ENCODE results near the gene LNPEP. TPM values are rescaled to one million over a fixed set of nuclear protein-coding genes. Genes with fewer than 3 reads are reported as not detected.

LNPEP gene
- 30.7 to 47.7 TPM (median 31.4 TPM) in 3 replicates for total RNA-seq
- long read RNA-seq, full-length matches to known transcripts, result 12 of 16 reads
- long read RNA-seq, partial matches to known transcripts, result 2 of 16 reads
- long read RNA-seq, other reads (novel, unspliced or antisense), result 2 of 16 reads

DNA sequence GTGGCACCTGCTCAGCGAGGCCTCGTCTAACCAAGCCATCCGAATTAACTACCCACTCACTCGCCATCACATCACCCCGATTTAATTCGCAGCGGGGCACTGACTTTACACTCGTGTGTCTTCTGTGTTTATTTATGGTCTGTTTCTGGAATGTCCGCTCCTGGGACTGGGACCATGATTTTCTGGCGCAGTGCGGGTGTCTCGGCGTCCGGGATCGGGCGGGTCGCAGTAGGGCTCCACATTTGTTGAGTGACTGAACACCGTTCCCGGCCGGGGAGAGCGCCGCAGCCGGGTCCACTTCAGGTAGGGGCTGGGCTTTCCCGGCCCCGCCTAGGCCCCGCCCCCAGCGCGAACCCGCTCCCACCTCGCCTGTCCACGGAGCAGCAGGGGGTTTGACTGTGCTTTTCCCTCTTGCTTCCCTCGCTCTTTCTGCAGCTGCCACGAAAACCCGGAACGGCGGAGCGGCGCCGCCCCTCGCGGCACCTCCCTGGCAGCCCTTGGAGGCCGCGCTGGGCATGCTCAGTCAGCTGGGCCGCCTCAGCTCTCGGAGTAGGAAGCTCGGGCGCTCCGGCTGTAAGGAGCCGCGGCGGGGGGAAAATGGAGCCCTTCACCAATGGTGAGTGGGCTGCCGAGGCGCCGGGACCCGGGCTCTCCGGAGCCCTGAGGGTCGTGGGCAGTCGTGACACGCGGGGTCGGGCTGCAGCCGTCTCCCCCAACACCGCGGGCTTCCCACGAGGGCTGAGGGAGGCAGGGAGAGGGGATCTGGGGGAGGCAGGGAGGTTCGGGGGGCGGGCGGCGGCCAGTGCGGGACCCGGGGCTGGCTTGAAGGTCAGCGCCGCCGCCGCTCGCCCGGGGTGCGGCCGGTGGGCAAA, at the start of gene LNPEP:
LNPEP (plus strand) TSS at position 522 of the 872 bp plus-strand sequence; CDS start at position 598, 76 bp downstream.
- Mint-ChIP-seq H3K36me3 (ENCODE audit: low read depth) (no peaks in the 10 kb centered on the region), H3K27ac (ENCODE audit: unreplicated experiment) (peak within 1 kb of the TSS; percentile 95), H3K27me3 (ENCODE audit: low read depth) (no peaks in the 10 kb centered on the region), H3K9me3 (ENCODE audit: low read depth) (no peaks in the 10 kb centered on the region), H3K4me1 (ENCODE audit: low read depth) (peaks cover 46% of the 10 kb centered on the region), H3K4me3 (ENCODE audit: unreplicated experiment) (peak within 1 kb of the TSS; percentile 90)
- TF ChIP-seq, protein P1, sequence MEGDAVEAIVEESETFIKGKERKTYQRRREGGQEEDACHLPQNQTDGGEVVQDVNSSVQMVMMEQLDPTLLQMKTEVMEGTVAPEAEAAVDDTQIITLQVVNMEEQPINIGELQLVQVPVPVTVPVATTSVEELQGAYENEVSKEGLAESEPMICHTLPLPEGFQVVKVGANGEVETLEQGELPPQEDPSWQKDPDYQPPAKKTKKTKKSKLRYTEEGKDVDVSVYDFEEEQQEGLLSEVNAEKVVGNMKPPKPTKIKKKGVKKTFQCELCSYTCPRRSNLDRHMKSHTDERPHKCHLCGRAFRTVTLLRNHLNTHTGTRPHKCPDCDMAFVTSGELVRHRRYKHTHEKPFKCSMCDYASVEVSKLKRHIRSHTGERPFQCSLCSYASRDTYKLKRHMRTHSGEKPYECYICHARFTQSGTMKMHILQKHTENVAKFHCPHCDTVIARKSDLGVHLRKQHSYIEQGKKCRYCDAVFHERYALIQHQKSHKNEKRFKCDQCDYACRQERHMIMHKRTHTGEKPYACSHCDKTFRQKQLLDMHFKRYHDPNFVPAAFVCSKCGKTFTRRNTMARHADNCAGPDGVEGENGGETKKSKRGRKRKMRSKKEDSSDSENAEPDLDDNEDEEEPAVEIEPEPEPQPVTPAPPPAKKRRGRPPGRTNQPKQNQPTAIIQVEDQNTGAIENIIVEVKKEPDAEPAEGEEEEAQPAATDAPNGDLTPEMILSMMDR (IDR thresholded peaks at IDR 0.05), result no peak
- peak; percentile 97 for DNase-seq (ENCODE audit: low spot score)

DNA sequence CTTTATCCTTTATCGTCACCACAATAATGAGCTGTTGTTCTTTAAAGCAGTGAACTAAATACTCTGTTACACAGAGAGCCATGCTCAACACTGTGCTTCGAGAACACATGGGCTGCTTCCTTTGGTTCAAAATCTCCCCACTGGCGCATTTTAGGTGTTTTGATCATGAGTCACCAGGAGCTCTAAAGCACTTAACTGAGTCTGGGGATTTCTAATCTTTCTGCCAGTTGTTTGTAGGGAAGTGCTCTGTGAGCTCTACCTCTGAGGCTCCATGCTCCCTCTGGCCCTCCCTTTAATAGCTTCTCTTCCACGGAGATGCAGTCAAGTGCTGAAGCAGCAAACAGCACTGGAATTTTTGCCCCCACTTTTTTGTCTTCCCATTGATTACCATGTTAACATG, 42.5 kb upstream of the LNPEP start:
- TF ChIP-seq, protein P1 (IDR thresholded peaks at IDR 0.05), result no peak
- peak overlapping the region; percentile 63 for H3K27ac Mint-ChIP-seq (ENCODE audit: unreplicated experiment)
- no peak for DNase-seq (ENCODE audit: low spot score)
- peaks cover 6% of the 10 kb centered on the region for H3K36me3 Mint-ChIP-seq (ENCODE audit: low read depth)
- no peaks in the 10 kb centered on the region for H3K9me3 Mint-ChIP-seq (ENCODE audit: low read depth)
- H3K4me3 Mint-ChIP-seq (ENCODE audit: unreplicated experiment), result no peak overlapping the region
- peaks cover 12% of the 10 kb centered on the region for H3K4me1 Mint-ChIP-seq (ENCODE audit: low read depth)
- no peaks in the 10 kb centered on the region for H3K27me3 Mint-ChIP-seq (ENCODE audit: low read depth)

DNA sequence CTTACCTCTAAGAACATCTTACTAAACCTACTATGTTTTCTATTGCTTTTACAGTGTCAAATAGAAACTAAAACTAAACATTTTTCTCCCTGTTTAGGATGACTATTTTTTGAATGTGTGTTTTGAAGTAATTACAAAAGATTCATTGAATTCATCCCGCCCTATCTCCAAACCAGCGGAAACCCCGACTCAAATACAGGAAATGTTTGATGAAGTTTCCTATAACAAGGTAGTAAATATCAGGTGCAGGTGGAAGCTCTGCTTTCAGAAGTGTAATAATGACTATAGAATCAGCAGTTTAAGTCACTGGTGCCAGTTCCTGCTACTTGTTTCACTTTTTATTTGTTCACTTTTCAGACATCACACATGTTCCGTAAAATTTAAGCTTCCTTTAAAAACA, 39.6 kb upstream of the LNPEP start:
- peaks cover 6% of the 10 kb centered on the region for H3K36me3 Mint-ChIP-seq (ENCODE audit: low read depth)
- H3K27me3 Mint-ChIP-seq (ENCODE audit: low read depth), result no peaks in the 10 kb centered on the region
- H3K4me1 Mint-ChIP-seq (ENCODE audit: low read depth), result peaks cover 12% of the 10 kb centered on the region
- DNase-seq (ENCODE audit: low spot score), result no peak
- no peak overlapping the region for H3K27ac Mint-ChIP-seq (ENCODE audit: unreplicated experiment)
- H3K9me3 Mint-ChIP-seq (ENCODE audit: low read depth), result no peaks in the 10 kb centered on the region
- H3K4me3 Mint-ChIP-seq (ENCODE audit: unreplicated experiment), result no peak overlapping the region
- TF ChIP-seq, protein P1 (IDR thresholded peaks at IDR 0.05), result no peak

DNA sequence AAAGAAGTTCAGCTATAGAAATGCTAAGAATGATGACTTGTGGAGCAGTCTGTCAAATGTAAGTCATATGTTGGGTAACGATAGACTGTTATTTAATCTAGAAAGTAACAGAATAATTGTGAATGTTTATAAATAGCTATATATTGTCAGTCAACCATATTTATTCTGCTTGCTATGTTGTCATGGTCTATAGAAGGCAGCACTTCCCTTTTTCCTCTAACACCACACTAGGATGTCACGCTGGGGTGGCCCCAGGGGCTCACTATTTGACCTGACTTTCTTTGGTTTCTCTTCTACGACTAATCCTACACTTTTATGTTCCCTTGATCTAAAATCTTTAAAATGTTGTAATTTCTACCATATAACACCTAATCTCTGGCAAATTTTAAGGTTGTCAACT, 39.1 kb upstream of the LNPEP start:
- H3K4me3 Mint-ChIP-seq (ENCODE audit: unreplicated experiment), result no peak overlapping the region
- H3K4me1 Mint-ChIP-seq (ENCODE audit: low read depth), result peaks cover 12% of the 10 kb centered on the region
- DNase-seq (ENCODE audit: low spot score), result no peak
- H3K9me3 Mint-ChIP-seq (ENCODE audit: low read depth), result no peaks in the 10 kb centered on the region
- H3K27ac Mint-ChIP-seq (ENCODE audit: unreplicated experiment), result no peak overlapping the region
- TF ChIP-seq, protein P1 (IDR thresholded peaks at IDR 0.05), result no peak
- H3K36me3 Mint-ChIP-seq (ENCODE audit: low read depth), result peaks cover 6% of the 10 kb centered on the region
- no peaks in the 10 kb centered on the region for H3K27me3 Mint-ChIP-seq (ENCODE audit: low read depth)

DNA sequence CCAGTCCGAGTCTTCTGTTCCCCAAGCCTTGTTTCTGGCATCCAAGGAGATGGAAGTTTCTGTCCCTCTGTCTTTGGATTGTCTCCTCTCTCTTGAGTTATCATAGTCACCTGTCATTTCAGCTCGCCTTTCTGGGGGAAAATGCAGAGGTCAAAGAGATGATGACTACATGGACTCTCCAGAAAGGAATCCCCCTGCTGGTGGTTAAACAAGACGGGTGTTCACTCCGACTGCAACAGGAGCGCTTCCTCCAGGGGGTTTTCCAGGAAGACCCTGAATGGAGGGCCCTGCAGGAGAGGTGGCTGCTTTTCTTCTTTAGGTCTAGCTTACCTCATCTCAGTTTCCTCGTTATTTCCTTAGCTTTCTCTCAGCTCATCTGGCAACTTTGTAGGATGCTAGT, 34.5 kb upstream of the LNPEP start:
- no peaks in the 10 kb centered on the region for H3K9me3 Mint-ChIP-seq (ENCODE audit: low read depth)
- peaks cover 3% of the 10 kb centered on the region for H3K36me3 Mint-ChIP-seq (ENCODE audit: low read depth)
- DNase-seq (ENCODE audit: low spot score), result no peak
- TF ChIP-seq, protein P1 (IDR thresholded peaks at IDR 0.05), result peak; percentile 10
- no peak overlapping the region for H3K27ac Mint-ChIP-seq (ENCODE audit: unreplicated experiment)
- peaks cover 15% of the 10 kb centered on the region for H3K4me1 Mint-ChIP-seq (ENCODE audit: low read depth)
- no peak overlapping the region for H3K4me3 Mint-ChIP-seq (ENCODE audit: unreplicated experiment)
- H3K27me3 Mint-ChIP-seq (ENCODE audit: low read depth), result no peaks in the 10 kb centered on the region
